Measurements from ENCODE around the gene C17orf107.

The C17orf107 gene

GRCh38 chr17:4950746-4951204, 51.4 kb downstream of the C17orf107 start, which contains the start of gene ENO3:
Gene ENO3, plus strand, starts transcription at chr17:4951119. Its CDS starts 711 bp downstream, at chr17:4951830.
- DNase-seq = peak; percentile 80

- no peak for DNase-seq
Measured at GRCh38 chr17:4951486-4951885, 52.1 kb downstream of the C17orf107 start.

Data from NCI-H510A treated with DMSO at 0.1 percent for 48 hours (cell line).